ENCODE results near the gene SLC34A1.

- TF ChIP-seq CTCF (tag by site-specific recombination; IDR thresholded peaks at IDR 0.05) (no peak), ZNF521 (tag by site-specific recombination; IDR thresholded peaks at IDR 0.05) (no peak), ZBTB26 (tag by site-specific recombination; optimal IDR thresholded peaks at IDR 0.05) (no peak)
These were observed 48.8 kb downstream of the SLC34A1 start for GRCh38 chr5:177432839-177433657.

All from HEK293 (cell line).